Skin of body (tissue), 2 donors: Measurements from ENCODE around the gene SV2A. TPM values are rescaled to one million over a fixed set of nuclear protein-coding genes. Genes with fewer than 3 reads are reported as not detected.
"Not testable (repeated sequence)": the region's sequence is repeated elsewhere in the genome, so short reads cannot be mapped to it uniquely, and the experiment has no call there.

Experiments
- DNase-seq: peaks from one replicate; lab custom pipeline; 2025; lab: John Stamatoyannopoulos, UW
- total RNA-seq: library from RNA; depleted of rRNA; stranded (reverse); fragments of >200 nt; gene quantifications from one replicate; pipeline ENCODE4 v1.2.3, GENCODE V29; 2014

SV2A gene, protein sequence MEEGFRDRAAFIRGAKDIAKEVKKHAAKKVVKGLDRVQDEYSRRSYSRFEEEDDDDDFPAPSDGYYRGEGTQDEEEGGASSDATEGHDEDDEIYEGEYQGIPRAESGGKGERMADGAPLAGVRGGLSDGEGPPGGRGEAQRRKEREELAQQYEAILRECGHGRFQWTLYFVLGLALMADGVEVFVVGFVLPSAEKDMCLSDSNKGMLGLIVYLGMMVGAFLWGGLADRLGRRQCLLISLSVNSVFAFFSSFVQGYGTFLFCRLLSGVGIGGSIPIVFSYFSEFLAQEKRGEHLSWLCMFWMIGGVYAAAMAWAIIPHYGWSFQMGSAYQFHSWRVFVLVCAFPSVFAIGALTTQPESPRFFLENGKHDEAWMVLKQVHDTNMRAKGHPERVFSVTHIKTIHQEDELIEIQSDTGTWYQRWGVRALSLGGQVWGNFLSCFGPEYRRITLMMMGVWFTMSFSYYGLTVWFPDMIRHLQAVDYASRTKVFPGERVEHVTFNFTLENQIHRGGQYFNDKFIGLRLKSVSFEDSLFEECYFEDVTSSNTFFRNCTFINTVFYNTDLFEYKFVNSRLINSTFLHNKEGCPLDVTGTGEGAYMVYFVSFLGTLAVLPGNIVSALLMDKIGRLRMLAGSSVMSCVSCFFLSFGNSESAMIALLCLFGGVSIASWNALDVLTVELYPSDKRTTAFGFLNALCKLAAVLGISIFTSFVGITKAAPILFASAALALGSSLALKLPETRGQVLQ
- total RNA-seq, result 1.1 TPM

DNA sequence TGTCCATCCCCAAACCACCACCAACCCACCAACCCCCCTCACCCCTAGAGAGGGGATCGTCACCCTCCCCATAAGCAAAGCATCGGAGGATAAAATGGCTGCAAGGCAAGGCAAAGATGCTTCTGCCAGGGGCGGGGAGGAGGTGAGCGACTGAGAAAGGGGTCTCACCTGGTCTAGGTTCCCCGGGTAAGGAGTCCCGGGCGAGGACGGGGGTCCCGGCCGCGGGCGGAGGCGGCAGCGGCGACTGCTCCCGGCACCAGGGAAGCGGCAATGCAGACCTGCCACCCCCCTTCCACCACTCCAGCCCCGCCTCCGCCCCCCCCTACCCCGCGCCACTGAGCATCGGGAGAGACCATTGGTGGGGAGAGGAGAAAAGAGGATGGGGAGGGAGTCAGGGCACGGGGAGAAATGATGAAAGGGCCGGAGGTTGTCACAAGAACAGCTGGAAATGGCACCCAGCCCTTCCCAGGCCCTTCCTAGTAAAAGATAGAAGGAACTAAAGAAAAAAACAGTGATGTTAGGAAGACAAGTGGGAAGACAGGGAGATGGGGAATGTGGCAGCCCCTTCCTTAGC, at the start of gene SV2A:
Gene SV2A, minus strand, starts transcription at position 274 of the 574 bp plus-strand sequence. CDS start 4,004 bp downstream, outside the sequence.
- DNase-seq, result no peak

DNA sequence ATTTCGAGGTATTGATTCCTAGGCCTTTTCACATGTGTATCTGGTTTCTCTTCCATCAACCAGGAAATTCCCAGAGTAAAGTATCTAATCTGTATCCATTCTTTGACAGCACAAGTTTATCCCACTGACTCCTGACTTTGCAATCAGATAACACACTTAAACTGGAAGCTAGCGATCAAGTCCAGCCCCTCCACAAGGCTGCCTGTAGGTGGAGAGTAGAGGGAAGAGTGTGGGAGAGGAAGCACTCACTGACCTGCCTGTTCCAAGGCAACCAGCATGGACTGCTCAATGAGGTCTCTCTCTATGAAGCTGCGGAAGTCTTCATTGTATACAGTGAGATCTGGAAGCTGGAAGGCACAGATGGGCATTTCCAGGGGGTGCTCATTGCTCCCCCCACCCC, 49.4 kb upstream of the SV2A start:
- no peak for DNase-seq

DNA sequence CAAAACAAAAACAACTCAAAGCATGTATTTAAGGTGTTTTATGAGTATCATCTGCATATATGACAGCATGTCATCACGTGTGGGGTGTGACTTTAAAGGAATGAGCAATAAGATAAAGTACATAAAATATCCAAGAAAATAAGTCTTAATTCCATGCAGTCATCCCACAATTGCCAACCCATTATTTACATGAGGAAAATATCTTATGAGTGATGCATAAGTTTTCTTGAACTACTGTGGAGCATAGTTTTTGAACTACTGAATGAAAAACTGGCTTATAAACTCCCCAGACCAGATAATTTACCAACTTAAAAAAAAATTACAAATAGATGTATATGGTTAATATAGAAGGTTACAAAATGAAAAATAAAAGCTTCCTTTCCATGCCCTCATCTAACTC, 48.8 kb upstream of the SV2A start:
- DNase-seq, result no peak

DNA sequence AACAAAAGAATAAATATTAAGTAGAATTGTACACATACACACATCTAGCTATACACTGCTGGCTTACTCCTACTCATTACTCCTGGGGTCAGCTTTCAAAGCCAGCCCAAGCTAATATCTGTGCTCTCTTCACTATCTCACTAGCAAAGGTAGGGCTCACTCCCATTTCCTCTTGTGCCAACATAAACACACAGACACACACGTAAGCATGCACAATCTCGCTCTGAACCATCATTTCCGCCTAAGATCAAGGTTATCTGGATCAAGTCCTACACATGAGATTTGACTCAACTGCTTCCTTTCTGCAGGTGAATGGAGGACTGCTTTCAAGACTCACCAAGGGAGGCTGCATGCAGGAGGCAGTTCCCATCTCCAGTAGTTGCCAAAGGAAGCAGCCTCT, 47.8 kb upstream of the SV2A start:
- no peak for DNase-seq

DNA sequence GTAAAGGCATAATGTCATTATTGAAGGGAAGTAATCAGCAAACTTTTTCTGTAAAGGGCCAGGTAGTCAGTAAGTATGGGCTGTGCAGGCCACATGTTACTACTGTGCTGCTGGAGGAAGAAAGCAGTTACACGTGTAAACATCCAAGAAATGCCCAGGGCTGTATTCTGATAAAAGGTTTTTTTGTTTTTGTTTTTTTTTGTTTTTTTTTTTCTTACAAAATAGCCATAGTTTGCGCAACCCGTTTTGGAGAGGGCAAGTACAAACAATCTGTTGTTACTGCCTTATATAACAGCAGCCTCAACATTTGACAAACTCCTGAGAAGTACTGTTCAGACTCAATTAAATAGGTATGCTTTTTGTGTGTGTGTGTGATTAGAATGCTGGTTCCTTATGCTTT, 45.7 kb upstream of the SV2A start:
- no peak for DNase-seq

DNA sequence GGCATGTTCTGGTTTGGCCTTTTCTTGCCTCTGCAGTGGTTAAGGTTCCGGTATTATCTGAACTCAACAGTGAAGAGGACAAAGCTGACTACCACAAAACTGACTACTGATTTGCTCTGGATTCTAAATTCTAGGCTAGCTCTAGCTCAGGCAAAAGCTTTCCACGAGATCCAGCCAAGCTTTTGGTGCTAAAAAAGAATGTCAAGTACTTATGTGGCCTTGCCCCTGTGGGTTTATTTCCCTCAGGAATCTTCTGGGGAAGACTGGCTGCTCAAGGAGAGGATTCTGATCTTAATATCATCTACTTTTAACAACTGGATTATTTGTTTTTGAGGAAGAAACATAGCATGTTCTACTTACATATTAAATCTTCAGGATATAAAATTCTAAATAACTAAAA, 45.1 kb upstream of the SV2A start:
- no peak for DNase-seq

DNA sequence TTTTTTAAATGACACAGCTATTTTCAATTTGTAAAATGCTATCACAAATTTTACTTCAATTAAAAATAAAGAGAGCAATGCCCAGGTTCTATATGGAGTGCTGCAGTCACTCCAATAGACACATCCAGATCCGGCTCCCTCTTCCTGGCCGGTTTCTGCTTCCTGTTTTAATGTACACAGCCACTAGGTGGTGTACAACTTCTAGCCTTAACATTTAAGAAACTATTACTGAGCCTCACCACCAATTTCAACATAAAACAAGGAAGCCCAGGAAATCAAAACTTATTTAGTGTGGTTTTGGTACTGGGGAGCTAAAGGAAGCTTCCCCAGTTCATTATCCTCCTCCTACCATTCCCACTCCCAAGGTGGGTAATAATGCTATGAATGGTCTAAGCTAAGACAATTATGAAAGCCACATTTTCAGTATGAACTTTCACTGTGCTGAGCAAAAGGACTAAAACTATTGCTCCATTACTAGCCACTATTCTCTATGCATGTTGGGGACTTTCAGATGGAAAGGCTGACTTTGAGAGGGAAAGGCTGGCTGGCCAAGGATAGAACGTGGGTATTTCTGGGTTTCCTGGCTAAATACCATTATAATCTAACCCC, 44.5 kb upstream of the SV2A start:
- DNase-seq, result no peak

DNA sequence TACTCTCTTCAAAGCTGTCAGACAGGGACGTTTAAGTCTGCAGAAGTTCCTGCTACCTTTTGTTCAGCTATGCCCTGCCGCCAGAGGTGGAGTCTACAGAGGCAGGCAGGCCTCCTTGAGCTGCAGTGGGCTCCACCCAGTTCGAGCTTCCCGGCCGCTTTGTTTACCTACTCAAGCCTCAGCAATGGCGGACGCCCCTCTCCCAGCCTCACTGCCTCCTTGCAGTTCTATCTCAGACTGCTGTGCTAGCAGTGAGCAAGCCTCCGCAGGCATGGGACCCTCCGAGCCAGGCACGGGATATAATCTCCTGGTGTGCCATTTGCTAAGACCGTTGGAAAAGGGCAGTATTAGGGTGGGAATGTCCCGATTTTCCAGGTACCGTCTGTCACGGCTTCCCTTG, 39.9 kb upstream of the SV2A start:
- not testable (repeated sequence) for DNase-seq

DNA sequence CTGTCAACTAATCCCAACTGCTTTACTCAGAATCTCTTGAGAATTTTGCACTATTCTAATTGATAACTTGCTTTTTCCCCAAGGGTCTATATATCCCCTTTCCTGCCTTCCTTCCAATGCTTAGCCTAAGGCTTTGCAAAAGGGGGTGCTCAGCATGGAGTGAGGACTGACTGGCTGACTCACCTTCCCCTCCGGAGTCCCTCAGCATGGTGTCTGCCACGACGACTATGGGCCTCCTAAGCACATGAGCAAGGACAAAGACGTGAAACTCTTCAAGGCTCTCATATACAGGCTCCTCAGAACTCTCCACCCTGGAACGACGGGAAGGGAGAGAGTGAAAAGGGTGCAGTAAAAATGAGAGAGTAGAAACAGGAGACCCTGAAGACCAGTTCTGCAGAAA, 32.3 kb upstream of the SV2A start:
- no peak for DNase-seq

DNA sequence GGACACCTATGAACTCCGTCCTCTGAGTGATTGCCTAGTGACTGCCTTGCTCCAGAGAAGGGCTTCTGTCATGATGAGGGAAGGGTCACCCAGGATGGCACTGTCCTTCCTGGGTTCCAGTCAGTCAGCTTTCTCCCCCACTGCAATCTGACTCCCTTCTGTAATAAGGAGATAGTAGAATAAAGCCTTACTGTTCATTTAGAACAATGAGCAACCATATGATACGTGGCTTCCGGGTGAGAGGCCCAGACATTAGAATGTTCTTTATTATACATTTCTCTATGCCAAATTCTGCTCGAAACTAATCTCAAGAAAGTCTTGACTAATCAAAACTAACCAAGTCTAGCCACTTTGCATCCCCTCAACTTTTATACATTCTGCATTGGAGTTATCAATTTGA, 27.6 kb upstream of the SV2A start:
- DNase-seq, result no peak

DNA sequence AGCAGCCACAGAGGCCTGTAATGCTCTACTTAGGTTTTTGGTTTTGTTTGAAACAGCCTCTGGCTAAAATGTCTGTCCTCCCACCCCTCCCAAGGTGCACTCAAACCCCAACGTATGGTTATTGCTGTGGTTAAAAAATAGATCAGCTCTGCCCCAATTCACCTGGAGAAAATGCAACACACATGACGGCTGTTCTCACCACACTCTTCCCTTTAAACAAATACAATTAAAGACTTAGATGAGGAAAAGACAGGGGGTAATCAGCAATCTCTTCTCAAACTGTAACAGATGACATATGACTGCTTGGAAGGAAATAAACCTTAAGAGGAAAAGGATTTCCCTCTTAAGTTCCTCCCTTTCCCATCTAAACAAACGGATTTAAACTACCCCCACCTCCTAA, 25.2 kb upstream of the SV2A start:
- no peak for DNase-seq

DNA sequence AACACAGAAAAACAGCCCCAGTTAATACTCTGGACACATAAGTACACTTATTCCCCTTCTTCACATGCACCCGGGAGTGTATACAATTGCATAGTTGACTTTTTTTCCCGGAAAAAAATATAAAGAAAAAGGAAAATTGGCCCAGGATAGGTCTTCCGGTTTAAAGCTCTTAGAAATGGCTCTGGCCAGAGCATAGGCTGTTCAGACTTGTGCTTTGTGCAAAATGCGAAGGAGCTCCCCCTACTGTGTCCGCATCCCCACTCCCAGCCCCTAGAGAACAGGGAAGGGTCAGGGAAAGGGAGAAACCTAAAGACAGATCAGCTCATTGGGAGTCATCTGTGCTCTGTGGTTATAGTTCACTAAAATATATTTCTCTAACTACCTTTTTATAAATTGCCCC, 24.6 kb upstream of the SV2A start:
- DNase-seq, result no peak

DNA sequence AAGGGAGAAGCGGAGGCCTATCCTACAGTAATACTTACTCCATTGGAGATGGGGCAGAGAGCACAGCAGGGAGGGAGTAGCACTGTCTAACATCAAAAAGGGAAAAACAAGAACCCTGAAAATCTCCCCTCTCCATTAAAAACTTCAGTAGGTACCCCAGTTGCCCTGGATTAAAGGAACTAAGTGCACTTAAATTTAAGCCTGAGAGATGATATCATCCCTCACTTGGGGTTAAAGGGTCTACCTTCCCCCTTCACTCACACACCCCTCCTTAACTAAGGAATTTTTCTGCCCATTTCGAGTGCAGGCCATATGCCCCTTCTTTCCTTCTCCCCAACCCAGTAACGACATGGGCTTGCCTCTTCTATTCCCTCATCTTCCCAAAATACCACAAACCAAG, 22.8 kb upstream of the SV2A start:
- no peak for DNase-seq

DNA sequence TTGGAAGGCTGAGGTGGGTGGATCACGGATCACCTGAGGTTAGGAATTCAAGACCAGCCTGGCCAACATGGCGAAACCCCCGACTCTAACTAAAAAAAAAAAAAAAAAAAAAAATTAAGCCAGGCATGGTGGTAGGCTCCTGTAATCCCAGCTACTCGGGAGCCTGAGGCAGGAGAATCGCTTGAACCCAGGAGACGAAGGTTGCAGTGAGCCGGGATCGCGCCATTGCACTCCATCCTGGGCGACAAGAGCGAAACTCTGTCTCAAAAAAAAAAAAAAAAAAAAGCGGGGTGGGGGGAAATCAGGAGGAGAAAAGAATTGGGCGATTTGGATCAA, 21.0 kb upstream of the SV2A start:
- not testable (repeated sequence) for DNase-seq

DNA sequence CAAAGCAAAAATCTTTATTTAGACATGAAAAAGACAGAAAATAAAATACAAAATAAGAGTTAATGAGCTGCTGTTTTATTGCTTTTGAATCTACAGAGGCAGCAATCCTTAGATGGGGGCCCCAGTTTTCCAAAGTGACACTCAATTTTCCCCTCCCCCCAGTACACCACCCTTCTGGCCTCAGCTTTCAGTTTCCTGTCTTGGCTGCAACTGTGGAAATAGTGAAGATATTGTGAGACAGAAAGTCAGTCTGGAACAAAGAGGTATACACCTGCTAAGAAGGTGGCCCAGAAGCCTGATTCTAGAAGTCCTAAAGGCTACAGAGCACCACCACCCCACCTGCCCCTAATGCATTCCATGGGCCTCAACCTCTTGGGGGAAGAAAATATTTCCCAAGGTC, 20.1 kb upstream of the SV2A start:
- DNase-seq, result peak; percentile 27

DNA sequence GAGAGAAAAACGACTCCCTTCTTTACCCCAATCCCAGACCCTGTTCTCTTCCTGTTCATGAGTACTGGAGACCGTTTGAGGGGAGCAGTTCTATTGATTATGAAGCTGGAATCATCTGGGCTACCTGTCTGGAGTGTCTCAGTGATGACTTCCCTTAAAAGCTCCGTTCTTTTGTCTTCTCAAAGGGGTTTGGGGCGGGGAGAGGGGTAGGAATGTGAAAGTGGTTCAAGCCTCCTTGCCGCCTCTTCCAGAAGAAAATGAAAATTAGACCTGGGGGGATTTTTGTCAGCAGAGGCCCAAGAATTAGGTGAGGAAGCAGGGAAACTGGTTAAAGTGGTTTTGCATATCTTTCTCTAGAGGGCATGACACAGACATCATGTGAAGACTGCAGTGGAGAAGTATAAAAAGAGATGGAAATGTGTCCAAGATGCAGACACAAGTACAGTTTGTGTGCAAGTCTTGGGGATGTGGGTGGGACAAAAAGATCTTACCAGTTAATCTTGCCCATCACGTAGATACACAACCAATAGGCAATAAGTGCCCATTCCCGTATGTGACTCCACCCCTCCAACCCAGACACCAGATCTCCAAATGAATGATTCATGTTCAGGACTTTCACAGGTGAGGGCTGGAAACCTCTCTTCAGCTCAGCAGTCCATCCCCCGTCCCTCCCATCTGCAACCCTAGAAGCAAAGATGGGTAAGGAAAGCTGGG, 19.5 kb upstream of the SV2A start:
- DNase-seq, result peak; percentile 30

DNA sequence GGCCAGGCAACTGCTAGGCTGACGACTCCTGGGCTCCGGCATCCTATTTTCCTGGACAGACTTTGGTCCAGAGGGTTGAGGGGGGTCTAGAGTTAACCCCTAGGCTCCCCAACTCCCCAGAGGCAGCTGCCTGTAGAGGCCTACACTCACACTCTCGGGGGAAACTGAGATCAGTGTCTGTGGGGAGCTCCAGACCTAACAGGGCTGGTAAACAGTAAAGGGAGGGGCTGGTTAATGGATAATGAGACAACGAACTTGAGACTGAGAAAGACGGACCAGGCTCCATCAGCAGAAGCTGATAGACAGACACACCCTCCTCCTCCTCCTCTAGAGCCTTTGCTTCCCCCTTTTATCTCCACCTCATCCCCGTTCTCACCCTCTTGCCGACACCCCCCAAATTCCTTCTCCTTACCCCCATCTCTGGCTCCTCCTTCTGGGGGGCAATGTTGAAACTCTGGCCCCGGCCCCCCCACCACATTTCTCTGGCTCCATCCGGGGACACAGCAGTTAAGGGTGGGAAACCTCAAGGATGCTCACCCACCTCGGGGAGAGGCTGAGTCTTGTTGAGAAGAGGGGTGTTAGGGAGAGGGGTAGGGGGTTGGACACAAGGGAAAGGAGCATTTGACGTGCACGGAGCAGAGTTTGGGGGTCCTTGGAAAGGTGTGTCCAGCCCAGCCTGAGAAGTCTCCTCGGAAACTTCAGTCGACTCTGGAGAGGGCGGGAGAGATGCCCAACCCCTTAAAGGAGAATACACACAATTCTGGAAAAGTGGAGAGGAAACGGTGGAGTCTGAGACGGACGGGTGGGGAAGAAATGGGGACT, 18.7 kb upstream of the SV2A start, which contains the start of gene MTMR11:
Gene MTMR11, minus strand, starts transcription at position 710 of the 822 bp plus-strand sequence. Its CDS starts 232 bp downstream, at position 478.
- DNase-seq, result peak; percentile 29

DNA sequence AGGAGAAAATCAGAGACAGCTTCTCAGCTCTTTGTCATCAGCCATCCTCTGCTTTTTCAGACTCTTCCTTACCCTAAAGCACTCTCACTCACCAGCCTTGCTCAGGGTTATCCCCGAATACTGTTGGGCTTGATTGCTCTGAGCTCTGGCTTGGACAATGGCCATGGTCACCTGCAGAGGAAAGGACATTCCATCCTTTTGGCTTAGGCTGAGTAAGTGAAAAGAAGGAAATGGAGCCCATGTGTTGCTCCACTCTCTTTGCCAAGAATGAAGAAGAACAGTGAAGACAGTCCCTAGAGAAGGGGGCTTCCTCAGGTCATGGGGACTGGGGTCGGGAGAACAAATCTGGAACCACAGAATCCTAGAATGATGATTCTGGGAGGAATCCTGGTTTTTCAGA, 16.7 kb upstream of the SV2A start:
- peak; percentile 7 for DNase-seq

DNA sequence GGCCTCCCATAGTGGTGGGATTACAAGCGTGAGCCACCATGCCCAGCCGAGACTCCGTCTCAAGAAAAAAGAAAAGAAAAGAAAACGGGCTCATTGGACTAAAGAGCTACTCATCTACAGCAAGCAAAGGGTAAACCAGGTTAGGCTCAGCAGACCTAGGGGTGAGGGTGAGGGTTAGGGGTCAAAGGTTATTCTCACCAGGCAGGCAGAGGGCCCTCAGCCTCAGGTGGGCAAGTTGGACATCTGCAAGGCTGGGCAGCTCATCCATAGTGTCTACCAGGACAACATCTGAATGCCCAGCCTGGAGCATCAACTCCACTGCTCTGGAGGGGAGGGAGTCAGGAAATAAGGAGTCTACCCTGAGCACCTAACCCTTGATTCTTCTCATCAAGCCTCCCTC, 15.6 kb upstream of the SV2A start:
- DNase-seq, result no peak

DNA sequence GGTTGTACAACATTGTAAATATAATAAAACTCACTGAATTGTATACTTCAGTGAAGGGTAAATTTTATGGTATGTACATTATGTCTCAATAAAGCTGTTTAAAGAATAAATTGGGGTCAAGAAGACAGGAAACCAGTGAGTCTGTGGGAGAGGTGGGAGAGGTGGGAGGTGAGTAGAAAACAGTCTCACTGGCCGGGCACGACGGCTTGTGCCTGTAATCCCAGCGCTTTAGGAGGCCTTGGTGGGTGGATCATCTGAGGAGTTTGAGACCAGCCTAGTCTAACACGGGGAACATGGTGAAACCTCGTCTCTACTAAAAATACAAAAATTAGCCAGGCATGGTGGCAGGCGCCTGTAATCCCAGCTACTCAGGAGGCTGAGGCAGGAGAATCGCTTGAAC, 14.8 kb upstream of the SV2A start:
- DNase-seq, result no peak
